Chondrocyte (in vitro differentiated cells): ENCODE data around the gene ATRIP. TPM values are rescaled to one million over a fixed set of nuclear protein-coding genes. Genes with fewer than 3 reads are reported as not detected.

ENCODE experiments used
- DNase-seq: peaks from one replicate; pipeline ENCODE4 v3.0.0; 2021; ENCODE audit warnings: mixed read lengths, low spot score
- H3K27ac Mint-ChIP-seq: one replicate; pipeline ENCODE4 v1.8.0; 2021; ENCODE audit warnings: mild to moderate bottlenecking, moderate library complexity, mixed read lengths; ENCODE audit not compliant: unreplicated experiment
- H3K27me3 Mint-ChIP-seq: 2 replicates; pipeline ENCODE4 v1.8.0; 2021; ENCODE audit warnings: low read depth, mixed read lengths
- H3K36me3 Mint-ChIP-seq: 2 replicates; pipeline ENCODE4 v1.8.0; 2021; ENCODE audit warnings: low read depth, mixed read lengths
- H3K4me1 Mint-ChIP-seq: 2 replicates; pipeline ENCODE4 v1.8.0; 2021; ENCODE audit warnings: low read depth, mild to moderate bottlenecking, mixed read lengths
- H3K4me3 Mint-ChIP-seq: one replicate; pipeline ENCODE4 v1.8.0; 2021; ENCODE audit warnings: mild to moderate bottlenecking, moderate library complexity, mixed read lengths; ENCODE audit not compliant: unreplicated experiment
- H3K9me3 Mint-ChIP-seq: 2 replicates; pipeline ENCODE4 v1.8.0; 2021; ENCODE audit warnings: low read depth, mixed read lengths
- total RNA-seq: library from RNA; stranded (reverse); gene quantifications from 3 replicates; pipeline ENCODE4 v1.2.1, GENCODE V29; 2021
- TF ChIP-seq, protein P1 (sequence below): fragments of 200-600 bp; sonication (generic); IDR thresholded peaks from 2 replicates; pipeline ENCODE4 v1.5.0; 2021; ENCODE audit warnings: antibody characterized with exemption, mild to moderate bottlenecking, moderate library complexity

Gene ATRIP
- total RNA-seq, 1 donor from 2014 or later, result 8.7 TPM

DNA sequence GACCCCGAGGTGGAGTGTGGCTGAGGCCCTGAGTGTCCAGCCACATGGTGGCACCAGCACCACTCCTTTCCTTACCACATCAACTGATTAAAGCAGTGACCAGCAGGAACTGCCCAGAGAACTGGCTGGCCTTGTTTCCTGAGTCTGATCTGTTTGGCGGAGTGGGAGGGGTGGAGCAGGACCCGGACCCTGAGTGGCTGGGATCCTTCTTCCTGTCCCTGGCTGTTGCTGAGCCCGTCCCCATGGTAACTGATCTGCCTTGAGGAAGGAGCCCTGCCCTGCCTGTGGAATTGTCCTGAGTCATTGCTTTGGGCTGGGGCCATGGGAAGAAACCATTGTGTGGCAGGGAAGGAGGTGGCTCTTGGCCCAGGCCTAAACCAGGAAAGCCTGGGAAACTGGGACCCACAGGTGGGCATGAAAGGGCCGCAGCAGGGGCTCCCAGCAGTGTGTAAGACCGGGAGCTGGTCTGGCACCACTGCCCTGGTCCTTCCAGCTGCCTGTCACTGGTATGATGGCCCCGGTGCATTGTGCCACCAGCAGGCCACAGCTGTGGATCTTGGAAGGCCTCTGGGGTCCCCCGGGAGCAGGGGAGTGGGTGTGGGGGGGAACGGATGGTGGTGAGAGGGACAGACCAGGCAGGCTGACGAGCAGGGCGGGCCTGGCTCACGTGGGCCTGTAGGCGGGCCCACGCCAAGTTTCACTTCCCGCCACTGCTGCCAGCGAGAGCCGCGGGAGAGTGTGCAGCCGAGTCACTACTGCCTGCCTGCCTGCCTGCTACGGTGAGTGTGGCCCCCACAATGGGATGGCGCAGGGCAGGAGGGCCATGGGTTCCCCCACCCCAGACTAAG, 19.2 kb downstream of the ATRIP start:
- TF ChIP-seq, protein P1, sequence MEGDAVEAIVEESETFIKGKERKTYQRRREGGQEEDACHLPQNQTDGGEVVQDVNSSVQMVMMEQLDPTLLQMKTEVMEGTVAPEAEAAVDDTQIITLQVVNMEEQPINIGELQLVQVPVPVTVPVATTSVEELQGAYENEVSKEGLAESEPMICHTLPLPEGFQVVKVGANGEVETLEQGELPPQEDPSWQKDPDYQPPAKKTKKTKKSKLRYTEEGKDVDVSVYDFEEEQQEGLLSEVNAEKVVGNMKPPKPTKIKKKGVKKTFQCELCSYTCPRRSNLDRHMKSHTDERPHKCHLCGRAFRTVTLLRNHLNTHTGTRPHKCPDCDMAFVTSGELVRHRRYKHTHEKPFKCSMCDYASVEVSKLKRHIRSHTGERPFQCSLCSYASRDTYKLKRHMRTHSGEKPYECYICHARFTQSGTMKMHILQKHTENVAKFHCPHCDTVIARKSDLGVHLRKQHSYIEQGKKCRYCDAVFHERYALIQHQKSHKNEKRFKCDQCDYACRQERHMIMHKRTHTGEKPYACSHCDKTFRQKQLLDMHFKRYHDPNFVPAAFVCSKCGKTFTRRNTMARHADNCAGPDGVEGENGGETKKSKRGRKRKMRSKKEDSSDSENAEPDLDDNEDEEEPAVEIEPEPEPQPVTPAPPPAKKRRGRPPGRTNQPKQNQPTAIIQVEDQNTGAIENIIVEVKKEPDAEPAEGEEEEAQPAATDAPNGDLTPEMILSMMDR, result peak; percentile 93
- peaks cover 21% of the 10 kb centered on the region for H3K36me3 Mint-ChIP-seq
- H3K27me3 Mint-ChIP-seq, result no peaks in the 10 kb centered on the region
- H3K9me3 Mint-ChIP-seq, result no peaks in the 10 kb centered on the region
- peaks cover 49% of the 10 kb centered on the region for H3K4me1 Mint-ChIP-seq
- H3K4me3 Mint-ChIP-seq, result peak overlapping the region; percentile 77
- no peak for DNase-seq
- H3K27ac Mint-ChIP-seq, result peak overlapping the region; percentile 100

DNA sequence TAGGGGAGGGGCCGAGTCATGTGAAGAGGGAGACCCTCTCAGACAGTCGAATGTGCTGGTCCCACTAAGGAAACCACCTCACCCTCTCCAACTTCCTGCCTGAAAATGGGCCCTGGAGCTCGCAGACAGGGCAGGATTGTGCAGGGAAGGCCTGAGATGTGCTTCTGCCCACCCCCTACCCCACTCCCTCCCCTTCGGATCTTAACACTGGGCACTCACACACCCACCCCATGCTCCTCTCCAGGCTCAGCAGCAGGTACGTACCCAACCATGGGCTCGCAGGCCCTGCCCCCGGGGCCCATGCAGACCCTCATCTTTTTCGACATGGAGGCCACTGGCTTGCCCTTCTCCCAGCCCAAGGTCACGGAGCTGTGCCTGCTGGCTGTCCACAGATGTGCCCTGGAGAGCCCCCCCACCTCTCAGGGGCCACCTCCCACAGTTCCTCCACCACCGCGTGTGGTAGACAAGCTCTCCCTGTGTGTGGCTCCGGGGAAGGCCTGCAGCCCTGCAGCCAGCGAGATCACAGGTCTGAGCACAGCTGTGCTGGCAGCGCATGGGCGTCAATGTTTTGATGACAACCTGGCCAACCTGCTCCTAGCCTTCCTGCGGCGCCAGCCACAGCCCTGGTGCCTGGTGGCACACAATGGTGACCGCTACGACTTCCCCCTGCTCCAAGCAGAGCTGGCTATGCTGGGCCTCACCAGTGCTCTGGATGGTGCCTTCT, 20.0 kb downstream of the ATRIP start:
- DNase-seq, result no peak
- Mint-ChIP-seq H3K36me3 (peaks cover 17% of the 10 kb centered on the region), H3K27me3 (no peaks in the 10 kb centered on the region)

DNA sequence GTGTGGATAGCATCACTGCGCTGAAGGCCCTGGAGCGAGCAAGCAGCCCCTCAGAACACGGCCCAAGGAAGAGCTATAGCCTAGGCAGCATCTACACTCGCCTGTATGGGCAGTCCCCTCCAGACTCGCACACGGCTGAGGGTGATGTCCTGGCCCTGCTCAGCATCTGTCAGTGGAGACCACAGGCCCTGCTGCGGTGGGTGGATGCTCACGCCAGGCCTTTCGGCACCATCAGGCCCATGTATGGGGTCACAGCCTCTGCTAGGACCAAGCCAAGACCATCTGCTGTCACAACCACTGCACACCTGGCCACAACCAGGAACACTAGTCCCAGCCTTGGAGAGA, 20.5 kb downstream of the ATRIP start:
- H3K27me3 Mint-ChIP-seq, result no peaks in the 10 kb centered on the region
- peaks cover 49% of the 10 kb centered on the region for H3K4me1 Mint-ChIP-seq
- H3K4me3 Mint-ChIP-seq, result peak overlapping the region; percentile 77
- peak overlapping the region; percentile 100 for H3K27ac Mint-ChIP-seq
- no peaks in the 10 kb centered on the region for H3K9me3 Mint-ChIP-seq
- peaks cover 17% of the 10 kb centered on the region for H3K36me3 Mint-ChIP-seq
- TF ChIP-seq, protein P1, result no peak
- no peak for DNase-seq

More for the DNA sequence above, 20.0 kb downstream of the ATRIP start:
- TF ChIP-seq, protein P1, result no peak
- Mint-ChIP-seq H3K4me3 (peak overlapping the region; percentile 77), H3K27ac (peak overlapping the region; percentile 100), H3K4me1 (peaks cover 49% of the 10 kb centered on the region), H3K9me3 (no peaks in the 10 kb centered on the region)

DNA sequence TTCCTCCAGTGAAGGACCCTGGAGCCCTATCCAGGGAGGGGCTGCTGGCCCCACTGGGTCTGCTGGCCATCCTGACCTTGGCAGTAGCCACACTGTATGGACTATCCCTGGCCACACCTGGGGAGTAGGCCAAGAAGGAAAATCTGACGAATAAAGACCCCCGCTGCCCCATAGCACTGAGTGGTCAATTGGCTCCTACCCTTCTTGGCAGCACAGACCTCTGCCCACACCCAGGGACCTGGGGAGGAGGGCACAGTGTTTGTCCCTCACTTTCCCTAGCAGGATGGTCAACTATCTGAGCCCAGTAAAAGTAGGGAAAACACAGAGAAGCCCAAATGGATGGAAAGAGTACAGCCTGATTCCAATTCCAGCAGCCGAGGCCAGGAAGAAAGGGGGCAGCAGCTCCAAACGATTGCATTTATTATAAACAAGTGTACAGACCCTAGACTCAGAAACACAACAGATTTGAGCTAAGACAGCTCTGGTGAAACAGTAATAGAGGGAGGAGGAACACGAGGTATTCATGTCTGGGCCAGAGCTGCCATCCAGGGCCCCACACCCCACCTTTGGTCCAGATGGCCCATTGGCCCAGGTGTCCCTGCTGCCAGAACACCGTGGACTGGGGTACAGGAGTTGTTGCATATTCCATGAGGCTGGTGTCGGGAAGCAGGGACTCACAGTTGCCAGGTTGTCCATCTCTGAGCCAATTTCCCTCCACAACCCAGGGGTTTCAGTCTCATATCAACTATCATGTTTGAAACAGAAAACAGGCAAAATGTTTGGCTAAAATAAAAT, 21.1 kb downstream of the ATRIP start:
- Mint-ChIP-seq H3K4me3 (peak overlapping the region; percentile 77), H3K9me3 (no peaks in the 10 kb centered on the region), H3K4me1 (peaks cover 49% of the 10 kb centered on the region), H3K36me3 (peaks cover 17% of the 10 kb centered on the region), H3K27me3 (no peaks in the 10 kb centered on the region), H3K27ac (peak overlapping the region; percentile 100)
- DNase-seq, result no peak
- TF ChIP-seq, protein P1, result peak; percentile 10

DNA sequence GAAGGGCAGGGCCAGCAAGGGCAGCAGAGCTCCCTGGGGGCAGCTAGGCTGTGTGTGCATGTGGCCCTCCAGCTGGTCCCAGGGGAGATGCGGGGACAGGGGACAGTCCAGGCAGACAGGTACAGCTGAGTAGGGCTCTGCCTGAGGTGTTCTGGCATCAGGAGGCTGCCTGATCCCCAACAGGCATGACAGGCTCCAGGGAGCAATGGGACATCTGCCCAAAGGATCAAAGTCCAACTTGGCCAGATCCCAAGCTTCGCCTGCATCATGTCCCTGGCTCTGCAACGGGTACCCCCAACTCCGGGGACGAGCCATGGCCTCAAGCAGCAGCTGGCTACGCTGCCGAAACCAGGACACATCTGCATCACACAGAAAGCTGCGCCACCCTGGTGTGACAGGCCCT, 21.8 kb downstream of the ATRIP start:
- TF ChIP-seq, protein P1, result no peak
- no peak for DNase-seq
- Mint-ChIP-seq H3K4me3 (peak overlapping the region; percentile 1), H3K9me3 (no peaks in the 10 kb centered on the region), H3K4me1 (peaks cover 54% of the 10 kb centered on the region), H3K27ac (peak overlapping the region; percentile 100), H3K36me3 (peaks cover 19% of the 10 kb centered on the region), H3K27me3 (no peaks in the 10 kb centered on the region)
